Nephron progenitor cell (in vitro differentiated cells): ENCODE measurements around the gene PBX4.

Experiments
- DNase-seq: peaks from one replicate; pipeline ENCODE4 v3.0.0; 2021
- H3K27ac Mint-ChIP-seq: 2 replicates; pipeline ENCODE4 v1.8.0; 2021; ENCODE audit warnings: mild to moderate bottlenecking, moderate library complexity, mixed read lengths
- H3K27me3 Mint-ChIP-seq: 2 replicates; pipeline ENCODE4 v1.8.0; 2021; ENCODE audit warnings: mild to moderate bottlenecking, low read depth, mixed read lengths; ENCODE audit not compliant: poor library complexity
- H3K36me3 Mint-ChIP-seq: 2 replicates; pipeline ENCODE4 v1.8.0; 2021; ENCODE audit warnings: low read depth, mixed read lengths
- H3K4me1 Mint-ChIP-seq: 2 replicates; pipeline ENCODE4 v1.8.0; 2021; ENCODE audit warnings: mixed read lengths
- H3K4me3 Mint-ChIP-seq: 2 replicates; pipeline ENCODE4 v1.8.0; 2021; ENCODE audit warnings: mild to moderate bottlenecking, moderate library complexity, mixed read lengths
- H3K9me3 Mint-ChIP-seq: 2 replicates; pipeline ENCODE4 v1.8.0; 2021; ENCODE audit warnings: mild to moderate bottlenecking, moderate library complexity, mixed read lengths
- TF ChIP-seq, protein P1 (sequence below): fragments of 200-600 bp; sonication (generic); IDR thresholded peaks from 2 replicates; pipeline ENCODE4 v1.5.0; 2021; ENCODE audit warnings: antibody characterized with exemption

PBX4 gene

DNA sequence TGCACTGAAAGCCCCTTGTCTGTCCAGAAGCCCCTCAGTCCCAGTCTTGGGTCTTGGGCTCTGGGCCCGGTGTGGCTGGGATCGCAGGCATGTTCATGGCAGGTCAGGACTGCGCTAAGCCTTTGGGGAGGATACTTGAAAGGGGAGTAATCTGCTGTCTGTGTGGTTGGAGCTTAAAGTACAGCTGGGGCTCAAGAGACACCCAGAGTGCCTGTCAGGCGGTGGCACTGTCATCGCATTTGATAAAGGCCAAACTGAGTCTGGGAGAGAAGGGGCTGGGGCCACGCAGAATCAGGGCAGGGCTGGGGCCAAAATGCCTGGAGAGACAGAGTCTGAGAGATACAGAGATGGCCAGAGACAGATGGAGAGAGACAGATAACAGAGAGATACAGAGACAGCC lies 84.6 kb downstream of the PBX4 start:
- Mint-ChIP-seq H3K36me3 (peaks cover 23% of the 10 kb centered on the region), H3K4me1 (peaks cover 46% of the 10 kb centered on the region), H3K27me3 (peaks cover 10% of the 10 kb centered on the region), H3K9me3 (no peaks in the 10 kb centered on the region), H3K4me3 (no peak overlapping the region), H3K27ac (no peak overlapping the region)
- TF ChIP-seq, protein P1, sequence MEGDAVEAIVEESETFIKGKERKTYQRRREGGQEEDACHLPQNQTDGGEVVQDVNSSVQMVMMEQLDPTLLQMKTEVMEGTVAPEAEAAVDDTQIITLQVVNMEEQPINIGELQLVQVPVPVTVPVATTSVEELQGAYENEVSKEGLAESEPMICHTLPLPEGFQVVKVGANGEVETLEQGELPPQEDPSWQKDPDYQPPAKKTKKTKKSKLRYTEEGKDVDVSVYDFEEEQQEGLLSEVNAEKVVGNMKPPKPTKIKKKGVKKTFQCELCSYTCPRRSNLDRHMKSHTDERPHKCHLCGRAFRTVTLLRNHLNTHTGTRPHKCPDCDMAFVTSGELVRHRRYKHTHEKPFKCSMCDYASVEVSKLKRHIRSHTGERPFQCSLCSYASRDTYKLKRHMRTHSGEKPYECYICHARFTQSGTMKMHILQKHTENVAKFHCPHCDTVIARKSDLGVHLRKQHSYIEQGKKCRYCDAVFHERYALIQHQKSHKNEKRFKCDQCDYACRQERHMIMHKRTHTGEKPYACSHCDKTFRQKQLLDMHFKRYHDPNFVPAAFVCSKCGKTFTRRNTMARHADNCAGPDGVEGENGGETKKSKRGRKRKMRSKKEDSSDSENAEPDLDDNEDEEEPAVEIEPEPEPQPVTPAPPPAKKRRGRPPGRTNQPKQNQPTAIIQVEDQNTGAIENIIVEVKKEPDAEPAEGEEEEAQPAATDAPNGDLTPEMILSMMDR = no peak
- no peak for DNase-seq

DNA sequence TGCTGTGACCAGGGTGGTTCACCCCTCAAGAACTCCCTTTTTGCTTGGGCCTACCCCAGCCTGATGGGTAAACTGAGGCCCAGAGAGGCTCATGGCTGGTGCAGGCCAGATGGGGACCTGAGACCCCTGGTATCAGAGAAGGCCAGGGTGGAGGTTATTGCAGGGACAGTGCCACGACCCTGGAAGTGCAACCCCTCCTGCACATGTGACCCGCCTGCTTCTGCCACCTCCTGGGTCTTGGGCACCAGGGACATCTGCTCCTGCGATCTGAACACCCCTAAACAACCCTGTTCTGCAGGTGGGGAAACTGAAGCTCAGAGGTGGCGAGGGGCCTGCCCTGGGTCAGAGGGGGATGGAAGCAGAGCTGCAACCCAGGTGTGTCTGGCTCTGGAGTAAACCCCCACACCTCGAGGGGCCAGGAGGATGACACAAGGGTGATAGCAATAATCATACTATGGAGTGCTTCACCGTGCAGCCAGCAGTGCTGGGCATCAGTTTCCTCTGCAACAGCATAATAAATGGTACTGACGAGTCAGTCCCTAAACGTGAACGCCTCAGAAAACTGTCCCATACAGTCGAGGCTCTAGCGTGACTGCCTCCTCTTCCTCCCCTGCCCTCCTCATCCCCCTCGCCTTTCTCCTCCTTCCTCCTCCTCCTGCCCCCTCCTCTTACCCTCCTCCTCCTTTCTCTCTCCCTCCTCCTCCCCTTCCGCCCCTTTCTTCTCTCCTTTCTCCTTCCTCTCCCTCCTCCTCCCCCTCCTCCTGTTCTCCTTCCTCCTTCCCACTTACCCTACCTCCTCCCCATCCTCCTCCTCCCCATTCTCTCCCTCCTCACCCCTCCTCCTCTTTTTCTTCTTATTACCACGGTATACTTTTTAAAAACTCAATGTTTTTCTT lies 85.4 kb downstream of the PBX4 start:
- Mint-ChIP-seq H3K4me3 (no peak overlapping the region), H3K27me3 (peaks cover 5% of the 10 kb centered on the region), H3K4me1 (peaks cover 40% of the 10 kb centered on the region)

DNA sequence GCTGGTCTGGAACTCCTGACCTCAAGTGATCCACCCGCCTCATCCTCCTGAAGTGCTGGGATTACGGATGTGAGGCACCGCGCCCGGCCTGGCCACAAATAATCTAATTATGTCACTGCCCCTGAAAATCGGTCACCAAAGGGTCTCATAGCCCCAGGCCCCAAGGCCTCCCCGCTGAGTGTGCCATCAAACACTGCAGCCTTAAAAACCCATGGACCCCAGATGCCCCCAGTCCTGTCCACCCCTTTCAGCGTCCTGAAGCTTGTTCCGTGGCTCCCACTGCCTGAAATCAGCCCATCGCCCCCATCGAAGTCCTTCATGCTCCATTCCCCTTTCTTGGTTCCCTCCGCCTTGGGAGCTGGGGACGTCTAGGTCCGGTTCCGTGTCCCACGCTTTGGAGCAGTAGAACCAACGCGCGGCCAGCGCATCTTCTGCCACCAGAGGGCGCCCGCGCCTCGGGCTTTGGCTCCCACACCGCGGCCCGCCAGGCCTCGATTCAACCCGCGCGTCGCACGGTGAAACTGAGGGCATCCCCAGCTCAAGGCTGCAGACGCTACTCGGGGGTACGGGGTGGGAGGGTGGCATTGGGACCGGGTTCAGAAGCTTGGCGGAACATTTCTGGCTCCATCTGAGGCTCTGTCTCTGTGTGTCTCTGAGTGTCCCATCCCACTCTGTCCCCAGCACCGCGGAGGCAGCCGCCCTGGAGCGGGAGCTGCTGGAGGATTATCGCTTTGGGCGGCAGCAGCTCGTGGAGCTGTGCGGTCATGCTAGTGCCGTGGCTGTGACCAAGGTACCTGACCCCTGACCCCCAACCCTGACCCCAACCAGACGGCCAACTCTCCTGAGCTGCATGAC lies 86.3 kb downstream of the PBX4 start:
- Mint-ChIP-seq H3K36me3 (peaks cover 23% of the 10 kb centered on the region), H3K4me1 (peaks cover 44% of the 10 kb centered on the region), H3K9me3 (no peaks in the 10 kb centered on the region), H3K4me3 (no peak overlapping the region), H3K27me3 (peaks cover 10% of the 10 kb centered on the region), H3K27ac (no peak overlapping the region)
- peak; percentile 90 for DNase-seq
- TF ChIP-seq, protein P1 = peak; percentile 92

More for the DNA sequence above, 85.4 kb downstream of the PBX4 start:
- peaks cover 23% of the 10 kb centered on the region for H3K36me3 Mint-ChIP-seq
- H3K9me3 Mint-ChIP-seq = no peaks in the 10 kb centered on the region
- TF ChIP-seq, protein P1 = no peak
- no peak for DNase-seq
- no peak overlapping the region for H3K27ac Mint-ChIP-seq

DNA sequence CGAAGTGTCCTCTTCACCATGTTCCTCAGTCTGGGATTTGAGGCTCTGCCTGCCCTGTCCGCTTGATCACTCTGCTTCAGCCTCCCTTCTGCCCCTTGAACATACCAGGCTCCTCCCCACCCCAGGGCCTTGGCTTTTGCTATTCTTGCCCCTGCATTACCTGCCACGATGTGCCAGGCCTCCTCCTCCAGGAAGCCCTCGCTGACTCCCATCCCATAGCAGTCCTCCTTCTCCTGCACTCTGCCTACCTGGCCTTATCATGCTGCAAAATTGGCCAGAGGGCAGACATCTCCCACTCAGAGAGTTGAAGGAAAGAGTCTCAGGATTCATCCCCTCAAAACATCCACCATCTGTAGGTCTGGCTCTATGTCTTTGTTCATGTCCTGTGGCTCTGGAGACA lies 87.6 kb downstream of the PBX4 start:
- H3K36me3 Mint-ChIP-seq = peaks cover 23% of the 10 kb centered on the region
- no peak for DNase-seq
- no peak overlapping the region for H3K4me3 Mint-ChIP-seq
- H3K27ac Mint-ChIP-seq = peak overlapping the region; percentile 88
- TF ChIP-seq, protein P1 = no peak
- H3K9me3 Mint-ChIP-seq = no peaks in the 10 kb centered on the region
- peaks cover 14% of the 10 kb centered on the region for H3K27me3 Mint-ChIP-seq
- H3K4me1 Mint-ChIP-seq = peaks cover 57% of the 10 kb centered on the region

DNA sequence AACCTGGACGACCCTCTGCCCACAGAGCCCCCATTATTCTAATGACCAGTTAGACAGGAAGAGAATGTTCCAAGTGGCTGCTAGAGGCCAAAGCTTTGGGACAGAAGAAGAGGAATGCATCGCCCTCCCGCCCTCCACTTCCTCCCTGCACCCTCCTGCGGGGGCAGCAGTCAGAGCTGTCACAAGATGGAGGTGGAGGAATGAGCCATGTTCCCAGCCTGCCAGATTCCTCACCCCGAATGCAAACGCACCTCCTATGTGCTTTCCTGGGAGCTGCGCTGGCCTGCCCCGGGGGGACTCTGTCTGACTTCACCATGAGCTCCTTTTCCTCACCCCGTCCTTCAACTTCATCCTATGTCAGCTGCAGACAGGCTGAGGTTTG lies 88.1 kb downstream of the PBX4 start:
- H3K4me3 Mint-ChIP-seq = no peak overlapping the region
- peaks cover 59% of the 10 kb centered on the region for H3K4me1 Mint-ChIP-seq
- peaks cover 14% of the 10 kb centered on the region for H3K27me3 Mint-ChIP-seq
- H3K36me3 Mint-ChIP-seq = peaks cover 23% of the 10 kb centered on the region
- H3K9me3 Mint-ChIP-seq = no peaks in the 10 kb centered on the region
- no peak for DNase-seq
- TF ChIP-seq, protein P1 = no peak
- peak overlapping the region; percentile 88 for H3K27ac Mint-ChIP-seq
